Limb (tissue), 2 donors: ENCODE data around the gene HSPB6.

Source experiments
- DNase-seq, 2 donors: peaks; one replicate each; pipeline ENCODE4 v3.0.0-alpha.2; 2016; ENCODE audit errors: extremely low spot score in 2 of 2

The HSPB6 gene

GRCh38 chr19:35746531-35746930 lies 10.3 kb downstream of the HSPB6 start:
- DNase-seq: no peak

DNA sequence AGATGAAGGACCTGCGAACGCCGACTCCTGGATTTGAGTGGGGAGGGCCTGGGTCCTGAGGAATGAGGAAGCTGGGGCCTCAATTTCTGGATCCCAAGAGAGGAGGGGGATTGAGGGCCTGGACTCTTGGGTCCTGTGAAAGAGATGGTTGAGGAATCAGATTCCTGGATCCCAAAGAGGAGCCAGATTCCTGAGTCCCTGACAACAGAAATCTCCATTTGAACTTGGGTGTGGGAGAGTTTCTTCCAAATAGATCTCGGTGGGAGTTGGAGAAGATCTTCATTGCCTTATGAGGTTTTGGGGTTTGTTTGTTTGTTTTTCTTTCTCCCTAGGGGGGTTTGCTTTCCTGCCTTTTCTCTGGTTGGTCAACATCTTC lies 10.8 kb downstream of the HSPB6 start:
- no peak for DNase-seq

GRCh38 chr19:35745328-35746086 lies 11.3 kb downstream of the HSPB6 start, which contains the start of the genes PSENEN and U2AF1L4:
Gene PSENEN, plus strand, starts transcription at chr19:35745651. Its CDS starts 280 bp downstream, at chr19:35745931.
Gene U2AF1L4, minus strand, starts transcription at chr19:35745418. Its CDS starts 27 bp downstream, at chr19:35745391.
- peak; percentile 97 to 100 for DNase-seq

DNA sequence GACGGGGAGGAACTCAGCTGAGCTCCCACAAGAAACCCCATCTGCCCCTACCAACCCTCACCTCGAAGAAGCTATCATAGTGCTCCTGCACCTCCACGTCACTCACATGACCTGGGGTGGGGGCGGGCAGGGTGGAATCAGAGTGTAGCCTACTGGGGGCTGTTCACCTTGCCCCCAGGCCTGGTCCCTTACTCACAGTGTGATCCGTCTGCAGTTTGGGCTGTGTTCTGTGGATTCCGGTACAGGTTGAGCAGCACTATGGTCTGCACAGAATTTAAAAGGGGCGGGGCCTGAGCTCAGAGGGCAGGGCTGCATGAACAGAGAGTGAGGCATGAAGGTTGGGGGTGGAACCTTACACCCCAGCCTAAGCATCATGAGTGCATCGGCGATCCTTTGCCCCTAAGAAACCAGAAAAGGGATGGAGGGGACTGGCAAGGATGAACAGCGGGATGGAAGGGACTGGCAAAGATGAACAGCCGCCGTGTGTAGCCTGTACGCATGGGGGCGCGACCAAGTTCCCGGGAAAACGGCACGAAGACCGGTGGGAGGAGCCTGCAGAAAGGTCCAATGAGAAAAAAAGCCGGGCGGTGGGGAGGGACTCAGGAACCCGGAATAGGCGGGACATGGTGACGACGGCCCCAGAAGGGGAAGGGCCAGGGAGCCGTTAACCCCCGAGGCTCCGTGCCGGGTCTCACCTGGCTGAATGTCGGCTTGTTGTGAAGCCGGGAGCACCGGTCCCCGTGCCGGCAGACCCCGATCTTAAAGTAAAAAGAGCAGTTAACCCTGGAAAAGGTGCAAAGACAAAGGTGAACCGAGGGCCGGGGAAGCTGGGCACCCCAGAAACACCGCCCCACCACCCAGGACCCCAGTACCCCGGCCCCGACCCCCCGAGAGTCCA lies 12.2 kb downstream of the HSPB6 start:
- peak; percentile 95 to 96 for DNase-seq

GRCh38 chr19:35743640-35744429 lies 13.0 kb downstream of the HSPB6 start:
- no peak for DNase-seq

GRCh38 chr19:35742121-35742724 lies 14.6 kb downstream of the HSPB6 start, which contains the start of gene IGFLR1:
Gene IGFLR1, minus strand, starts transcription at chr19:35742452. Its CDS starts 1,272 bp downstream, at chr19:35741180.
- no peak for DNase-seq

- no peak for DNase-seq
Observed at GRCh38 chr19:35741203-35741515, 15.7 kb downstream of the HSPB6 start.

- DNase-seq: peak; percentile 97 to 98
Observed at GRCh38 chr19:35740423-35741202, 16.2 kb downstream of the HSPB6 start.

GRCh38 chr19:35740108-35740422 lies 16.8 kb downstream of the HSPB6 start:
- DNase-seq: no peak

- no peak for DNase-seq
Observed at GRCh38 chr19:35739275-35740107, 17.3 kb downstream of the HSPB6 start.

DNA sequence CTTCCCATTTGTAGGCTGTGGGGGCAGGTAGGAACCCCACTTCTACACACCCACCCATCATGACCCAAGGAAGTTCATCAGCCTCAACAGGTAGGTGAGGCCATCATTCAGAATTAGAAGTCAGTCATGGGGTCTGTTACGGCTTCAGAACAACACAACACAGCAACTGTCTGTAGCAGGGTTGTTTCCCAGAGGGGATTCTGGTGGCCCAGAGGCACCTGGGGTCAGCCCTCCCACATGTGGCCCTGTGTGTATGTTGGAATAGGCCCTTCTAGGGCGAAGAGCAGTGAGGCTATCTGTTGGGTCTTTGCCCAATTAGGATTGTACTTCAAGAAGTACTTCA lies 18.0 kb downstream of the HSPB6 start:
- no peak for DNase-seq

DNA sequence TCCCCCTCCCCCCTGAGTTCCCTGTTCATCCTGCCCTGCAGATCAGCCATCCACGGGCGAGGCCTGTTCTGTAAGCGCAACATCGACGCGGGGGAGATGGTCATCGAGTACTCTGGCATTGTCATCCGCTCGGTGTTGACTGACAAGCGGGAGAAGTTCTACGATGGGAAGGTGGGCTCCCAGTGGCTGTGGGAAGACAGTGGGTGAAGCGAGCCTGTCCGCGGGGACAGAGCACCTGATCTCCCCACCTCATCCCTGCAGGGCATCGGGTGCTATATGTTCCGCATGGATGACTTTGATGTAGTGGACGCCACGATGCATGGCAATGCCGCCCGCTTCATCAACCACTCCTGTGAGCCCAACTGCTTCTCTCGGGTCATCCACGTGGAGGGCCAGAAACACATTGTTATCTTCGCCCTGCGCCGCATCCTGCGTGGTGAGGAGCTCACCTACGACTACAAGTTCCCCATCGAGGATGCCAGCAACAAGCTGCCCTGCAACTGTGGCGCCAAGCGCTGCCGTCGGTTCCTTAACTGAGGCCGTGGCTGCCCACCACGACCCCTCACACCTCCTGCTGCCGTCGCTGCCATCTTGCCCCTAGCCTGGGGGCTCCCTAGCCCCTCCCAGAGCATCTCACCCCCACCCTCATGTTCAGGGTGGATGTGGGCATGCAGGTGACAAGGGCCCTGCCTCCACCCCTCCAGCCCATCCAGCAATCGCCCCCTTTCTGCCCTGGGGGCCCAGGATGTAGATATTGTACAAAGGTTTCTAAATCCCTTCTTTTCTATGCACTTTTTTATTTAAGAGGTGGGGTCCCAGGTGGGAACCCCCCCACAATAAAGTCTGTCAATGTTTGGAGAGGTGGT lies 18.6 kb downstream of the HSPB6 start:
- DNase-seq: no peak

GRCh38 chr19:35736913-35737886 lies 19.6 kb downstream of the HSPB6 start:
- DNase-seq: no peak

GRCh38 chr19:35734889-35735288 lies 21.9 kb downstream of the HSPB6 start:
- no peak for DNase-seq

DNA sequence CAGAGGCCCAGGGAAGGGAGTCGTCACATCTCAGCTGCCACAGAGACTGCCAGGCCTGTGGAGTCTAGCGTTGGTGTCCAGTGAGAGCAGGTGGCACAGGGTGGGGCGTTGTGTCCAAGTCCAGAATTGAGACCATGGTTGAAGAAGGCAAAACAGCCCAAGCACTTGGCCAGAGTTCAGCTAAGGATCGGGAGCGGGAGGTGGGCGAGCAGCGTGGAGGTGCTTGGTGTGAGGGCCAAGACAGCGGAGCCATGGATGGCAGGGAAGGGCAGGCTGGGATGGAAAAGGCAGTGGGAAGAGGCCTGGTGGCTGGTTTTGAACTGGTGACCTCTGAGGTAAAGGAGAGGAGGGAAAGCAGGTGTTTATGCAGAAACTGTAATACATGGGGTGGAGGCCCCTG lies 22.6 kb downstream of the HSPB6 start:
- DNase-seq: no peak

DNA sequence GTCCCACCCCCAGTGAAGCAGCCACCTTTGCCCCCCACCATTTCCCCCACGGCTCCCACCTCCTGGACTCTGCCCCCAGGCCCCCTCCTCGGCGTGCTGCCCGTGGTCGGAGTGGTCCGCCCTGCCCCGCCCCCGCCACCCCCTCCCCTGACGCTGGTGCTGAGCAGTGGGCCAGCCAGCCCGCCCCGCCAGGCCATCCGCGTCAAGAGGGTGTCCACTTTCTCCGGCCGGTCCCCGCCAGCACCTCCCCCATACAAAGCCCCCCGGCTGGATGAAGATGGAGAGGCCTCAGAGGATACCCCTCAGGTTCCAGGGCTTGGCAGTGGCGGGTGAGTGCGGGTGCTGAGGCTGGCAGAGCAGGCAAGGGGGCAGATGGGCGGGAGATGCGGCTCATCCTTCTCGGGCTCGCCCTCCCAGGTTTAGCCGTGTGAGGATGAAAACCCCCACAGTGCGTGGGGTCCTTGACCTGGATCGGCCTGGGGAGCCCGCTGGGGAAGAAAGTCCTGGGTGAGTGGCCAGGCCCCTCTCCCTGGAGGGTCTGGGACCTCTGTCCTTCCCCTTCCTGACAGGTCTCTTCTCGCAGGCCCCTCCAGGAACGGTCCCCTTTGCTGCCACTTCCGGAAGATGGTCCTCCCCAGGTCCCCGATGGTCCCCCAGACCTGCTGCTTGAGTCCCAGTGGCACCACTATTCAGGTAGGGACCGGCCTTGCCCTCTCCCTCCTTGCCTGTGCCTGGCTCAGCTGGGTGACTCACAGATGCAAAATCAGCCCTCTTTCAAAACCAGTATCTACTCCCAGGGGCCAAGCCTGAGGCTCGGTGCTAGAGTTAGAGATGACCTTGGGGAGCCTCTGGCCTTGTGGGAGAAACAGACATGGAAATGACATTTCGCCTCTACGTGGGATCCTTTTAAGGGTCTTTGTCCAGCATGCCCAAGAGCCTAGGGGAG lies 23.4 kb downstream of the HSPB6 start:
- DNase-seq: no peak
